Osteoblast (primary cell): ENCODE results near the gene CPA1. TPM values are rescaled to one million over a fixed set of nuclear protein-coding genes. Genes with fewer than 3 reads are reported as not detected.

Source experiments
- DNase-seq: peaks from one replicate; pipeline ENCODE4 v3.0.0; 2011; ENCODE audit warnings: low spot score, mixed read lengths; ENCODE audit not compliant: insufficient read length; ENCODE audit errors: missing footprints
- H2AFZ ChIP-seq: 2 replicates; pipeline ENCODE4 v1.6.0; 2011; ENCODE audit warnings: mild to moderate bottlenecking, low read length
- H3K27ac ChIP-seq: 2 replicates; pipeline ENCODE4 v1.5.1; 2011; ENCODE audit warnings: mild to moderate bottlenecking, low read depth, low read length, moderate library complexity
- H3K27me3 ChIP-seq: 2 replicates; pipeline ENCODE4 v1.6.0; 2012; ENCODE audit warnings: mild to moderate bottlenecking, control low read depth, inconsistent platforms, low read length, moderate library complexity; ENCODE audit not compliant: insufficient read depth
- H3K36me3 ChIP-seq: 2 replicates; pipeline ENCODE4 v1.5.1; 2011; ENCODE audit warnings: mild to moderate bottlenecking, low read length, control low read depth, moderate library complexity; ENCODE audit not compliant: insufficient read depth
- H3K4me1 ChIP-seq: 2 replicates; pipeline ENCODE4 v1.5.1; 2011; ENCODE audit warnings: mild to moderate bottlenecking, low read length, control low read depth, moderate library complexity; ENCODE audit not compliant: insufficient read depth
- H3K4me2 ChIP-seq: 2 replicates; pipeline ENCODE4 v1.6.0; 2011; ENCODE audit warnings: mild to moderate bottlenecking, low read length; ENCODE audit not compliant: insufficient read depth
- H3K4me3 ChIP-seq: fragments of 200-600 bp; sonication (generic); 3 replicates; pipeline ENCODE4 v1.5.1; 2012; ENCODE audit warnings: mild to moderate bottlenecking, low read length, inconsistent platforms; ENCODE audit not compliant: insufficient read depth
- H3K79me2 ChIP-seq: 2 replicates; pipeline ENCODE4 v1.6.0; 2012; ENCODE audit warnings: mild to moderate bottlenecking, low read length, control low read depth, inconsistent platforms; ENCODE audit not compliant: insufficient read depth
- H3K9me3 ChIP-seq: 2 replicates; pipeline ENCODE4 v1.5.1; 2011; ENCODE audit warnings: low read depth, low read length, control low read depth
- H4K20me1 ChIP-seq: 2 replicates; pipeline ENCODE4 v1.6.0; 2012; ENCODE audit warnings: mild to moderate bottlenecking, low read length, control low read depth; ENCODE audit not compliant: insufficient read depth
- CTCF ChIP-seq: IDR thresholded peaks from 2 replicates; pipeline ENCODE4 v1.5.1; 2011; ENCODE audit warnings: mild to moderate bottlenecking, low read depth, low read length, moderate library complexity; ENCODE audit errors: extremely low read depth
- total RNA-seq: library from RNA; depleted of rRNA; stranded (reverse); fragments of >200 nt; gene quantifications from 2 replicates; pipeline ENCODE4 v1.2.3, GENCODE V29; 2012

Gene CPA1
- total RNA-seq, 1 donor: 1.1 TPM

GRCh38 chr7:130364451-130364850 lies 15.8 kb upstream of the CPA1 start:
- DNase-seq: no peak
- H3K4me1 ChIP-seq: peaks cover 38% of the 10 kb centered on the region
- no peak overlapping the region for H2AFZ ChIP-seq
- no peaks in the 10 kb centered on the region for H3K27me3 ChIP-seq
- H3K36me3 ChIP-seq: no peaks in the 10 kb centered on the region
- H4K20me1 ChIP-seq: no peaks in the 10 kb centered on the region
- no peak overlapping the region for H3K4me2 ChIP-seq
- H3K9me3 ChIP-seq: peaks cover under 1% of the 10 kb centered on the region
- no peaks in the 10 kb centered on the region for H3K79me2 ChIP-seq
- no peak overlapping the region for H3K27ac ChIP-seq
- TF ChIP-seq CTCF: no peak
- H3K4me3 ChIP-seq: no peak overlapping the region

- H3K79me2 ChIP-seq: no peaks in the 10 kb centered on the region
- H3K4me3 ChIP-seq: no peak overlapping the region
- H3K4me2 ChIP-seq: no peak overlapping the region
- no peaks in the 10 kb centered on the region for H3K9me3 ChIP-seq
- peaks cover 44% of the 10 kb centered on the region for H3K4me1 ChIP-seq
- no peaks in the 10 kb centered on the region for H4K20me1 ChIP-seq
- no peak overlapping the region for H3K27ac ChIP-seq
- no peaks in the 10 kb centered on the region for H3K36me3 ChIP-seq
- H2AFZ ChIP-seq: no peak overlapping the region
- no peak for DNase-seq
- TF ChIP-seq CTCF: no peak
- H3K27me3 ChIP-seq: no peaks in the 10 kb centered on the region
Measured at GRCh38 chr7:130365088-130365487, 15.2 kb upstream of the CPA1 start.

- Histone ChIP-seq H3K4me1 (peaks cover 51% of the 10 kb centered on the region), H3K79me2 (no peaks in the 10 kb centered on the region), H3K27me3 (no peaks in the 10 kb centered on the region), H4K20me1 (no peaks in the 10 kb centered on the region), H3K36me3 (no peaks in the 10 kb centered on the region), H3K9me3 (no peaks in the 10 kb centered on the region), H3K27ac (peak overlapping the region; percentile 4), H3K4me2 (peak overlapping the region; percentile 6), H2AFZ (no peak overlapping the region), H3K4me3 (no peak overlapping the region)
- no peak for TF ChIP-seq CTCF
- DNase-seq: peak; percentile 88
Measured at GRCh38 chr7:130365511-130366441, 14.5 kb upstream of the CPA1 start.

- H3K4me3 ChIP-seq: no peak overlapping the region
- no peak for TF ChIP-seq CTCF
- H3K4me1 ChIP-seq: peaks cover 57% of the 10 kb centered on the region
- H3K27me3 ChIP-seq: no peaks in the 10 kb centered on the region
- no peaks in the 10 kb centered on the region for H4K20me1 ChIP-seq
- H3K4me2 ChIP-seq: peak overlapping the region; percentile 6
- no peak overlapping the region for H2AFZ ChIP-seq
- DNase-seq: peak; percentile 34
- peak overlapping the region; percentile 4 for H3K27ac ChIP-seq
- H3K79me2 ChIP-seq: no peaks in the 10 kb centered on the region
- H3K9me3 ChIP-seq: no peaks in the 10 kb centered on the region
- H3K36me3 ChIP-seq: no peaks in the 10 kb centered on the region
Measured at GRCh38 chr7:130366564-130366963, 13.7 kb upstream of the CPA1 start.
